Activated CD4-positive, CD25-positive, alpha-beta regulatory T cell (primary cell): ENCODE measurements around the gene TRIM63.
"Not testable (repeated sequence)": the region's sequence is repeated elsewhere in the genome, so short reads cannot be mapped to it uniquely, and the experiment has no call there.

Experiments used
- DNase-seq, 4 experiments: peaks; one replicate each; lab custom pipeline; 2025; lab: John Stamatoyannopoulos, UW

TRIM63 gene

GRCh38 chr1:26067432-26067911 is at the start of gene TRIM63:
Gene TRIM63, minus strand, starts transcription at chr1:26067630. Its CDS starts 136 bp downstream, at chr1:26067494.
- no peak for DNase-seq

GRCh38 chr1:26114165-26114927 is 46.9 kb upstream of the TRIM63 start:
- DNase-seq, result no peak

- no peak for DNase-seq
Observed at GRCh38 chr1:26112407-26112775, 45.0 kb upstream of the TRIM63 start.

- DNase-seq, result peak; percentile 82 to 92 (median 90)
Observed at GRCh38 chr1:26111530-26112406, 44.3 kb upstream of the TRIM63 start, which contains the start of gene PDIK1L. Gene PDIK1L, plus strand, starts transcription at chr1:26111824. Its CDS starts 2,485 bp downstream, at chr1:26114309.

- peak; percentile 43 to 67 (median 52) for DNase-seq
Observed at GRCh38 chr1:26110731-26111529, 43.5 kb upstream of the TRIM63 start.

- DNase-seq, result no peak
Observed at GRCh38 chr1:26109229-26110164, 42.1 kb upstream of the TRIM63 start.

- DNase-seq, result not testable (repeated sequence)
Observed at GRCh38 chr1:26105226-26105548, 37.8 kb upstream of the TRIM63 start.

- no peak for DNase-seq
Observed at GRCh38 chr1:26102526-26102925, 35.1 kb upstream of the TRIM63 start.

- DNase-seq, result no peak
Observed at GRCh38 chr1:26102119-26102518, 34.7 kb upstream of the TRIM63 start.

- not testable (repeated sequence) for DNase-seq
Observed at GRCh38 chr1:26100204-26100603, 32.8 kb upstream of the TRIM63 start.

GRCh38 chr1:26099780-26100179 is 32.4 kb upstream of the TRIM63 start:
- DNase-seq, result no peak

GRCh38 chr1:26098602-26099001 is 31.2 kb upstream of the TRIM63 start:
- DNase-seq, result no peak

GRCh38 chr1:26097696-26098095 is 30.3 kb upstream of the TRIM63 start:
- DNase-seq, result no peak

GRCh38 chr1:26096471-26096870 is 29.0 kb upstream of the TRIM63 start:
- no peak for DNase-seq

- no peak for DNase-seq
Observed at GRCh38 chr1:26094677-26095383, 27.4 kb upstream of the TRIM63 start.

- DNase-seq, result no peak
Observed at GRCh38 chr1:26094076-26094669, 26.7 kb upstream of the TRIM63 start.

- not testable (repeated sequence) for DNase-seq
Observed at GRCh38 chr1:26093569-26093968, 26.1 kb upstream of the TRIM63 start.

- DNase-seq, result no peak
Observed at GRCh38 chr1:26092422-26092821, 25.0 kb upstream of the TRIM63 start.

GRCh38 chr1:26090893-26091292 is 23.5 kb upstream of the TRIM63 start:
- no peak for DNase-seq

GRCh38 chr1:26089125-26089524 is 21.7 kb upstream of the TRIM63 start:
- DNase-seq, result no peak
